ENCODE data around the gene NAV3.

DNA sequence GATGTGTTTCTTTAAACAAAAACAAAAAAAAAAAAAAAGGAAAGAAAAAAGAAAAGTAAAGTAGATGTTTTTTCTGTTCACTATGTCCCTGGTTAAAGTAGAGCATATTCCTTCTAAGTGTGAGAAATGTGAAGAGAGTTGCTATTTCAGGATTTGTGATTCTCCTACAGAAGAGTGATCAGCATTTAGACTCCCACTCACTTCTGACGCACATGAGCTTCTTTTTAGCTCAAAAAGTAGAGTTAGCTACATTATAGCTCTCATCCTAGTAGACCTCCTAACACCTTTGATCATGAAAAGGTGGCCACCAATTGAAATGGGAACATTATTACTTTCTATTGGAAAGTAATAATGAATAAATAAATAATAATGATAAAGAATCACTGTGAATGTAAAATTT, 368.2 kb downstream of the NAV3 start:
- TF ChIP-seq CTCF (IDR thresholded peaks at IDR 0.05) (no peak), POLR2A (IDR thresholded peaks at IDR 0.05) (no peak), EP300 (IDR thresholded peaks at IDR 0.05) (no peak)
